HUDEP-2 (cell line): ENCODE data around the gene HDAC7.

Source experiments
- DNase-seq, 76 experiments: peaks; one replicate each; lab custom pipeline; 2025; ENCODE audit not compliant: unreplicated experiment in 76 of 76; lab: John Stamatoyannopoulos, UW

The HDAC7 gene

GRCh38 chr12:47783821-47784819 lies 35.6 kb downstream of the HDAC7 start:
- no peak for DNase-seq

- DNase-seq: no peak
Measured at GRCh38 chr12:47783024-47783755, 36.5 kb downstream of the HDAC7 start.

DNA sequence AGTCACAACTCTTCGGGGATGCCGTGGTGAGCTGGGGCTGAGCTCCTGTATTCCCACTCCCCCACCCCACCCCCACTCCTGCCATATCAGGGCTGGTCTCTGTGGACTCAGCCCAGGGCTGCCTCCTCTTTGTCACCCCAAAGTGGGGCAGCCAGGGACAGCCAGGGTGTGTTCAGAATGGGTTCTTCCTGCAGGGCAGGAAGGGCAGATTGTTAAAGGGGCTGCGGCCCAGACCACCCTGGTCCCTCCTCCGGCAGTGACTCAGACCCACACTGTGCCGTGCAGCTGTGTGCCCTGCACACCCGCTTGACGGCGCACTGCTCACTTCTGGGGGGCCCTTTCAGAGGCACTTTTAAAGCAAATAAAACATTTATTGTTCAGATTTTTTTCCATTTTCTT lies 37.3 kb downstream of the HDAC7 start:
- peak in 1 of 76 experiments; percentile 13 for DNase-seq

DNA sequence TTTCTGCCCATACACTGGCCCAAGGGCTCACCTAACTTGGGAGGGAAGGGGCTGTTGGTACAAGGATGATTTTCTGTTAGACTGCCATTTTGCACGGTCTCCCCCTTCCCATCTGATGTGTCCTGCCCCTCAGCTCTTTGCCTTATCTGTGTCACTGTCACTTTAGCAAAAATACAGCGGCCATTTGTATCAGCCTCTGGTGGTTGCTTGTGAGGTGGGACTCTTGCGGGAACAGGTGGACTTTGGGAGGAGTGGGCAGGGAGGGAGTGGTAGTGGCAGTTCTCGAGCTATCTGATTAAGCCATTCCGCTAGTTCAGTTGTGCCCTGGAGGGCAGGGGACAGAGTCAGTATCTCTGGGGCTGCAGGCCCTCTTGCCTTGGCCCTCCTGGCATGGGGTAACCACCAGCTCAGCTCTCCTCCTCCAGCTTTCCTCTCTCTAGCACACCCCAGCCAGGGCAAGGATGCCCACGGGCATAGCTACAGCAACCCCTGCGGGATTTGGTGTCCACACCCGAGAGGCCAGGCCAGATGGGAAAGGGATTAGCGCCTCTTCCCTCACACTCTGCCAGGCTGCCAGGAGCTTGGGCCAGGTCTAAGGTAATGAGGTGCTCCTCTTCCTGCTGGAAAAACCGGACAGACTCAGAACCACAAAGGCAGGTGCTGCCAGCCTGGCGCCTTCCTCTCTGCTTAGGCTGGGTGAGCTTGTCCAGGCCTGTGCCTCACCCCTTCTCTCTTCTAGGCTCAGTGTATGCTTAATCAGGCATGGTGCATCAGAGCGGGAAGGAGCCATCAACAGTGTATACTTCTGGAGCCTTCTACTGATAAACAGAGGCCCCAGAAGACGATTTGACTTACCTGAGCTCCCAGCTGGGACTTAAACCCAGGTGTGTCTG lies 38.0 kb downstream of the HDAC7 start:
- DNase-seq: peak in 4 of 76 experiments; percentile 9 to 19 (median 14)

DNA sequence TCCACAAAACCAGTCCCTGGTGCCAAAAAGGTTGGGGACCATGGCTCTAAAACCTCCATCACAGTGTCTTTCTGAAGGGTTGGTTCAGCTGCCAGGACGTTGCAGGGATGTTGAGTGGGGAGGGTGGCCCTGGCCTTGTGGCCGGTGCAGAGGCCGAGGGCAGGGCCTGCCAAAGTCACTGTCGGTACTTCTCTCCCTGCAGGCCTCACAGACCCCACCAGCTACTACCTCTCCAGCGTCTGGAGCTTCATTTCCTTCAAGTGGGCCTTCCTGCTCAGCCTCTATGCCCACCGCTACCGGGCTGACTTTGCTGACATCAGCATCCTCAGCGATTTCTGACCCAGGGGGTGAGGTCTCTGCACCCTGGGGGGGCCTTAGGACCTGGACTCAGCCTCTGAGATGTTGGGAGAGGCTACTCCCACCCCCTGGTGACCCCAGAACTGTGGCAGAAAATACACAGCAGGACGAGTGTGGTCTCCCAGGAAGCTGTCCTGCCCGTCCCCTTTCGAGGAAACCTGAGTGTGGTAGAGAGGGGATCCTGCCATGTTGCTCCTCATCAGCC lies 39.7 kb downstream of the HDAC7 start:
- no peak for DNase-seq

DNA sequence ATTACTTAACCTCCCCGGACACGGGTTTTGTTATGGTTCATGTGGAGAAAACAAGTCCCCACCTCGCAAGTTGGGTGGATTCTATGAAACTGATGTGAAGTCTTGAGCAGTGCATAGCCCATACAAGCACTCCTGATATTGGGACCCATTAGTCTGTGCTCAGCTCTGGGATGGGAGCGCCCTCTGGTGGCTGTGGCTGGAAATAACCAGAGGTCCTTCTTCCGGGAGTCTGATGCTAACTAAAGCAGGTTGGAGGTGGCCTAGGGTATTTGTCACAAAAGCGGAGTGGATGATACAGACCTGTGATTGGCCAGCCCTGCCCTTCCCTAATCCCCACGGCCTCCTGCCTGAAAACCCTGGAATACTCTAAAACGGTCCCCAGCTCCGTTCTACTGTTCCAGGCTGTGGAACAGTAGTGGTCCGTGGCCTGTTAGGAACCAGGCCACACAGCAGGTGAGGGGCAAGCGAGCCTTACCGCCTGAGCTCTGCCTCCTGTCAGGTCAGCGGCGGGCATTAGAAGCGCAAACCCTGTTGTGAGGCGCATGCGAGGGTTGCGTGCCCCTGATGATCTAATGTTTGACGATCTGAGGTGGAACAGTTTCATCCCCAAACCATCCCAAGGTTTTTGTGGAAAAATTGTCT lies 40.3 kb downstream of the HDAC7 start:
- DNase-seq: peak in 75 of 76 experiments; percentile 3 to 91 (median 77)

DNA sequence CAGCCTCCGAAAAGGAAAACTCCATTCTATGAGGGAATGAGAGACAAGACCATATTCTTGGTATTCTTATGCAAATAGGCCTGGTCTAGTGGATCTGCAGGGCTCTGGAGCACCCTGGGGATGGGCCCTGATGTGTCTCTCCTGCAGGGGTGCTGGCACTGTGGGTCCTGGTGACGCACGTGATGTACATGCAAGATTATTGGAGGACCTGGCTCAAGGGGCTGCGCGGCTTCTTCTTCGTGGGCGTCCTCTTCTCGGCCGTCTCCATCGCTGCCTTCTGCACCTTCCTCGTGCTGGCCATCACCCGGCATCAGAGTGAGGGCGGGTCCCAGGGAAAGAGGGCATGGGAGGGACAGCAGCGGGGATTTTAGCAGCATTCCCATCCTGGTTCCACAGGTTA lies 40.8 kb downstream of the HDAC7 start:
- DNase-seq: no peak

- peak in 72 of 76 experiments; percentile 16 to 83 (median 57) for DNase-seq
Measured at GRCh38 chr12:47777741-47778558, 41.8 kb downstream of the HDAC7 start.

GRCh38 chr12:47777151-47777550 lies 42.6 kb downstream of the HDAC7 start:
- peak in 2 of 76 experiments; percentile 18 to 23 for DNase-seq

DNA sequence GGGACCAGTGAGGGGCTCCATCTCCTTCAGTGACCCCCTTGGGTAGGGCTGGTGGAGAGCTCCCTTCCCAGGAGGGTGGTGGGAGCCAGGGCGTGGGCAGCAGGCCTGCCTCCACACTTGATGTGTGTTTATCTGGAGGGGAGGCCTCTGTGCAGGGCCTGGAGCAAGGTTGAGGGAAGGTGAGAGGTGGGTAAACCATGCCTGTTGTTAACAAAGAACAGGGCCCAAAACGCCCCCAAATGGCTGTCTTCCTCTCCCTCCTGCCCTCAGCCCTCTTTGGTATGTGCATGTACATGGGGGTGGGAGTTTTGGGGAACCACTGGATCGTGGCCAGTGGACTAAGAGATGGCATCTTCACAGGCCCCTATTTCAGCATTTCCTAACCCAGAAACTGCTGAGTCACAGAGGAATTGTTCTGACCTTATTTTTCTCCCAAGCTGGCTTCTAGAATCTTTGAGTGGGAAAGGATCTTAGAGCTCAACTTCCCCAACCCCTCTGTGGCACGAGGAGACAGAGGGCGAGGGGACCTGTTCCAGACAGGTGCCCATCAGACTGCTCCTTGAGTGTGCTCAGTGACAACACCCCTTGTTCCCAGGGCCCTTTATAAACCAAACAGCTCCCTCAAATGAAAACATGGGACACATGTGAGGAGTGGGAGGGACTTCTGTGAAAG lies 43.1 kb downstream of the HDAC7 start:
- DNase-seq: peak in 11 of 76 experiments; percentile 7 to 44 (median 25)

GRCh38 chr12:47775100-47775911 lies 44.4 kb downstream of the HDAC7 start:
- peak in 72 of 76 experiments; percentile 16 to 85 (median 58) for DNase-seq

DNA sequence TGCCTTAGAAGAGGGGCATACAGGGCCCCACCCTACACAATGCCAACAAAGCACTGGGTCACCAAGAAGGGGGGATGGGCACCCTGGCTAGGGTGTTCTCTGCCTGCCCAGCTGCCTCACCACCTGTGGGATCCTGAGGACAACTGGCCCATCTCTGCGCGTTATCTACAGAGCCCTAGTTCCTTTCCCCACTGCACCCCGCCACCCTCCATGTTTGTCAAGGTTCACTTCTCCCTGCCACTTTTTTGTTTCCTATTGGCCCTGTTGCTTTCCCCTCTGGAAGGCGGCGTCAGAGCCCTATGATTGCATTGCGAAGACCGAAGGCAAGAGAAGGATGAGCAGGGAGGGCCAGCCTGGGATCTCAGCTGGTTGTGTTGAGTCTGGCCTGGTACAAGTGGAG lies 45.0 kb downstream of the HDAC7 start:
- peak in 7 of 76 experiments; percentile 14 to 36 (median 26) for DNase-seq

- DNase-seq: peak in 3 of 76 experiments; percentile 13 to 75 (median 29)
Measured at GRCh38 chr12:47773858-47774580, 45.7 kb downstream of the HDAC7 start.

DNA sequence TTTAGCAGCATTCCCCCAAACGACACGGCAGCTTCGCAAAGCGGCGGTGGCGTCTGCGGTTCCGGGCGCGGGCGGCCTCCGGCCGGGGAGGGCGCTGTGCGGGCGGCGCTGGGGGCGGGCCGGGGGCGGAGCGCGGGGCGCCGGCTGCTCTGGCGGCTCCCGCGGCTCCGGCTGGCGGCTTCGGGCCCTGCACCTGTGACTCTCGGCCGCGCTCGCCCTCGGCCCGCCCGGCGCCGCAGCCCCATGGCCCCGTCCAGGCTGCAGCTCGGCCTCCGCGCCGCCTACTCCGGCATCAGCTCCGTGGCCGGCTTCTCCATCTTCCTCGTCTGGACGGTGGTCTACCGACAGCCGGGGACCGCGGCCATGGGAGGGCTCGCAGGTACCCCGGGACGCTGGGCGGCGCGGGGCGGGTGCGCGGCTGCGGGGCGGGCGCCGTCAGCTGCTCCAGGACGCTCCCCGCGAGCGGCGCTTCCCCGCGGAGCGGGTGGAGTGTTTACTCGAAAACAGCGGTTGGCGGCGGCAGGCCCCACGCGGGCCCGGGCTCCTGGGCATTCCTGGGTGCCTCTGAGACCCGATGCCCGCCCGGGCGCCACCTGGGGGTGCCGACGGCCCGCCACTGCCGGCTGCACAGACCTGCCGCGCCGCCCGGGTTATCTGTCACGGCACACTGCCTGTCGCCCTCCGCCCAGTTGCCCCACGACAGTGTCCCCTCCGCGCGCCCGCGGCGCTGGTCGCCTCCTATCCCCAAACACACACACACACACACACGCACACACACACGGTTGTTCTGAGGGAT lies 46.4 kb downstream of the HDAC7 start, which contains the start of gene SLC48A1:
Gene SLC48A1 (plus strand): TSS at position 177 of the 796 bp plus-strand sequence. CDS start 67 bp downstream, at position 244.
- peak in 67 of 76 experiments; percentile 12 to 76 (median 56) for DNase-seq

GRCh38 chr12:47772738-47773061 lies 47.0 kb downstream of the HDAC7 start:
- no peak for DNase-seq
